Astrocyte (in vitro differentiated cells and primary cell): ENCODE data around the gene NUP62. TPM values are rescaled to one million over a fixed set of nuclear protein-coding genes. Genes with fewer than 3 reads are reported as not detected.

Source experiments
- DNase-seq: peaks from one replicate; pipeline ENCODE4 v3.0.0-alpha.2; 2010; ENCODE audit warnings: low read depth
- FAIRE-seq: peaks from 2 replicates; lab custom pipeline; 2011; peaks lifted over from hg19 to GRCh38; lab: Jason Lieb, UNC
- H2AFZ ChIP-seq: 2 replicates; pipeline ENCODE4 v1.6.0; 2012; ENCODE audit warnings: low read depth, low read length, inconsistent platforms
- H3K27ac ChIP-seq: 2 replicates; pipeline ENCODE4 v1.5.1; 2011; ENCODE audit warnings: low read depth, low read length, inconsistent platforms
- H3K27me3 ChIP-seq: 2 replicates; pipeline ENCODE4 v1.6.0; 2011; ENCODE audit warnings: low read length, inconsistent platforms; ENCODE audit not compliant: insufficient read depth
- H3K36me3 ChIP-seq: 2 replicates; pipeline ENCODE4 v1.5.1; 2011; ENCODE audit warnings: low read length, inconsistent platforms; ENCODE audit not compliant: insufficient read depth
- H3K4me1 ChIP-seq: 2 replicates; pipeline ENCODE4 v1.5.1; 2011; ENCODE audit warnings: low read length, inconsistent platforms; ENCODE audit not compliant: insufficient read depth
- H3K4me2 ChIP-seq: 2 replicates; pipeline ENCODE4 v1.6.0; 2012; ENCODE audit warnings: low read length, inconsistent platforms
- H3K4me3 ChIP-seq: 2 replicates; pipeline ENCODE4 v1.5.1; 2011; ENCODE audit warnings: low read depth, mild to moderate bottlenecking, low read length, inconsistent platforms; ENCODE audit not compliant: insufficient read depth
- H3K79me2 ChIP-seq: 2 replicates; pipeline ENCODE4 v1.6.0; 2012; ENCODE audit warnings: mild to moderate bottlenecking, low read length, inconsistent platforms; ENCODE audit not compliant: insufficient read depth
- H3K9ac ChIP-seq: 2 replicates; pipeline ENCODE4 v1.6.0; 2012; ENCODE audit warnings: mild to moderate bottlenecking, low read length, inconsistent platforms
- H3K9me3 ChIP-seq: 2 replicates; pipeline ENCODE4 v1.5.1; 2012; ENCODE audit warnings: low read depth, mild to moderate bottlenecking, low read length, inconsistent platforms; ENCODE audit not compliant: insufficient read depth
- H4K20me1 ChIP-seq: 2 replicates; pipeline ENCODE4 v1.6.0; 2012; ENCODE audit warnings: low read length, inconsistent platforms; ENCODE audit not compliant: insufficient read depth
- H3K27ac Mint-ChIP-seq: one replicate; pipeline ENCODE4 v1.8.0; 2021; ENCODE audit warnings: mild to moderate bottlenecking, mixed read lengths; ENCODE audit not compliant: unreplicated experiment
- H3K27me3 Mint-ChIP-seq: one replicate; pipeline ENCODE4 v1.8.0; 2021; ENCODE audit warnings: low read depth, mixed read lengths; ENCODE audit not compliant: unreplicated experiment
- H3K36me3 Mint-ChIP-seq: one replicate; pipeline ENCODE4 v1.8.0; 2021; ENCODE audit warnings: low read depth, mixed read lengths; ENCODE audit not compliant: unreplicated experiment
- H3K4me1 Mint-ChIP-seq: one replicate; pipeline ENCODE4 v1.8.0; 2021; ENCODE audit warnings: low read depth, mixed read lengths; ENCODE audit not compliant: unreplicated experiment
- H3K4me3 Mint-ChIP-seq: one replicate; pipeline ENCODE4 v1.8.0; 2021; ENCODE audit warnings: mild to moderate bottlenecking, moderate library complexity, mixed read lengths; ENCODE audit not compliant: unreplicated experiment
- H3K9me3 Mint-ChIP-seq: one replicate; pipeline ENCODE4 v1.8.0; 2021; ENCODE audit warnings: mild to moderate bottlenecking, mixed read lengths; ENCODE audit not compliant: unreplicated experiment
- CTCF ChIP-seq: IDR thresholded peaks from 2 replicates; pipeline ENCODE4 v1.5.1; 2011; ENCODE audit warnings: low read depth, mild to moderate bottlenecking, inconsistent platforms, low read length, moderate library complexity; ENCODE audit not compliant: insufficient read depth
- EZH2 ChIP-seq: IDR thresholded peaks from 2 replicates; pipeline ENCODE4 v1.6.1; 2012; ENCODE audit warnings: mild to moderate bottlenecking, low read length, inconsistent platforms; ENCODE audit not compliant: insufficient read depth
- total RNA-seq: library from RNA; stranded (reverse); gene quantifications from 2 replicates; pipeline ENCODE4 v1.2.1, GENCODE V29; 2021

NUP62 gene
- total RNA-seq, 1 donor from 2014 or later: 49.5 TPM

DNA sequence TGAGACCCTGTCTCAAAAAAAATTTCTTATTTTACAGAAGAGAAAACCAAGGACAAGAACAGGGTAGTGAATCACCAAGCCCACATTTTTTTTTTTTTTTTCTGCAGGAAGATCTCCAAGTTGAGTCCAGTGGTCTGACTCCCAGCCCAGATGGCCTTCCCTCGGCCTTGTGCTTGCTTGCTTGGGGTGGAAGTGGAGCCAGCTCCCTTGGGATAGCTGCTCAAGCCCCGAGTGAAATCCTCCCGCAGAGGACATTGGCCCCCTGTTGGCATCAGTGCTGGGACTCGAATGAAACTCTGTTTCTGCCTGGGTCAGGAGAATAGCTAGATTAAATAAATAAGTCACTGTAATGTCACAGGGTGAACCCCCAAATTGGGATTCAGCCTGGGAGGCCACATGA lies 9.4 kb upstream of the NUP62 start:
- DNase-seq: no peak
- Histone ChIP-seq H3K9ac (no peak overlapping the region), H2AFZ (no peak overlapping the region), H3K27ac (no peak overlapping the region), H3K79me2 (no peaks in the 10 kb centered on the region), H3K9me3 (no peaks in the 10 kb centered on the region), H3K4me3 (no peak overlapping the region), H3K36me3 (no peaks in the 10 kb centered on the region), H3K27me3 (no peaks in the 10 kb centered on the region), H4K20me1 (no peaks in the 10 kb centered on the region), H3K4me2 (no peak overlapping the region), H3K4me1 (peaks cover 4% of the 10 kb centered on the region)
- Mint-ChIP-seq H3K27ac (no peak overlapping the region), H3K4me3 (no peak overlapping the region), H3K4me1 (no peaks in the 10 kb centered on the region), H3K36me3 (peaks cover 4% of the 10 kb centered on the region), H3K27me3 (peaks cover 6% of the 10 kb centered on the region), H3K9me3 (peaks cover 1% of the 10 kb centered on the region)
- TF ChIP-seq CTCF (no peak), EZH2 (no peak)
- no peak for FAIRE-seq

- H3K4me1 ChIP-seq: peaks cover 4% of the 10 kb centered on the region
- H3K27me3 Mint-ChIP-seq: peaks cover 6% of the 10 kb centered on the region
- H3K79me2 ChIP-seq: no peaks in the 10 kb centered on the region
- DNase-seq (peak; percentile 17), FAIRE-seq (no peak)
- no peak overlapping the region for H3K27ac ChIP-seq
- peaks cover 2% of the 10 kb centered on the region for H3K9me3 Mint-ChIP-seq
- peak overlapping the region; percentile 29 for H2AFZ ChIP-seq
- TF ChIP-seq EZH2 (no peak), CTCF (peak; percentile 94)
- H4K20me1 ChIP-seq: no peaks in the 10 kb centered on the region
- no peaks in the 10 kb centered on the region for H3K4me1 Mint-ChIP-seq
- H3K4me2 ChIP-seq: peak overlapping the region; percentile 81
- H3K36me3 Mint-ChIP-seq: peaks cover 9% of the 10 kb centered on the region
- no peak overlapping the region for H3K27ac Mint-ChIP-seq
- no peak overlapping the region for H3K9ac ChIP-seq
- peak overlapping the region; percentile 45 for H3K4me3 Mint-ChIP-seq
- H3K36me3 ChIP-seq: no peaks in the 10 kb centered on the region
- H3K27me3 ChIP-seq: no peaks in the 10 kb centered on the region
- H3K4me3 ChIP-seq: peak overlapping the region; percentile 29
- no peaks in the 10 kb centered on the region for H3K9me3 ChIP-seq
These were observed 8.6 kb upstream of the NUP62 start for GRCh38 chr19:49937750-49938381.

DNA sequence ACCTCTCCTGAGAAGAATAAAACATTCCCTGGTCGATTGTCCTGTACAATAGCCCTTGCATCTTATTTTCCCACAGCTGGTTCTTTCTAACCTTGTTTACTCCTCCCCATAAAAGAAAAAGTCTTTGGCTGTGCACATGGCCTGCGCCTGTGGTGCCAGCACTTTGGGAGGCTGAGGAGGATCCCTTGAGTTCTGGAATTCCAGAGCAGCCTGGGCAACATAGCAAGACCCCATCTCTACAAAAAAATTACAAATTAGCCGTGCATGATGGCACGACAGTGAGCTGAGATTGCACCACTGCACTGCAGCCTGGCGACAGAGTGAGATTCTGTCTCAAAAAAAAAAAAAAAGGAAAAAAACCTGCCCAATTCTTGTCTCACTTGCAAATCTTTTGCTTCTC lies 7.2 kb upstream of the NUP62 start:
- FAIRE-seq (no peak), DNase-seq (no peak)
- Mint-ChIP-seq H3K36me3 (peaks cover 16% of the 10 kb centered on the region), H3K9me3 (peaks cover 2% of the 10 kb centered on the region), H3K27me3 (peaks cover 3% of the 10 kb centered on the region), H3K27ac (no peak overlapping the region), H3K4me1 (no peaks in the 10 kb centered on the region), H3K4me3 (no peak overlapping the region)
- Histone ChIP-seq H3K9me3 (no peaks in the 10 kb centered on the region), H2AFZ (no peak overlapping the region), H3K4me3 (no peak overlapping the region), H3K9ac (no peak overlapping the region), H3K4me2 (no peak overlapping the region), H3K36me3 (no peaks in the 10 kb centered on the region), H3K27ac (no peak overlapping the region), H4K20me1 (no peaks in the 10 kb centered on the region), H3K4me1 (peaks cover 4% of the 10 kb centered on the region), H3K79me2 (no peaks in the 10 kb centered on the region), H3K27me3 (no peaks in the 10 kb centered on the region)
- TF ChIP-seq EZH2 (no peak), CTCF (no peak)
